ENCODE results near the gene SESTD1.

DNA sequence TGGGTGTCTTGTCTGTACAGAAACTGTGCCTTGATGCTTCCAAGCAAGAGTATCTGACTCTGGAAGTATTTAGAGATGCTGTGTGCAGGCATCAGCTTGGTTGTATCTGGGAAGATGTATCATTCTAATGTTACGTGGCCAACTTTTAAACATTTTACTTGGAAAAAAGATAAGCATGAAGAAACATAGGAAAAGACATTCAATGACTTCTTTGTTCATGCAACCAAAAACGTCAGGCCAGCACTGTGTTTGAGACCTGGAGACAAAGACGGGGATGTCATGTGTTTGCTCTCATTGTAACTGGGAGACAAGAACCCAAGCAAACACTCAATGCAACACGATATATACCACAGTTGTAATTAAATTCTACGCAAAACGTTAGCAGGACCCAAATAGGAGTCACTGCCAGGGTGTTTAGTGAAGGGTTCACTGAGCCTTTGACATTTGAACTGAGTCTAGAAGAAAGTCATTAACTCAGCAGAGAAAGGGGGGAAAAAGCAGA is 8.9 kb upstream of the SESTD1 start:
- TF ChIP-seq EZH2 (IDR thresholded peaks at IDR 0.05; ENCODE audit: borderline replicate concordance, low read depth, low read length, poor library complexity, severe bottlenecking): no peak
- TF ChIP-seq, protein P1, sequence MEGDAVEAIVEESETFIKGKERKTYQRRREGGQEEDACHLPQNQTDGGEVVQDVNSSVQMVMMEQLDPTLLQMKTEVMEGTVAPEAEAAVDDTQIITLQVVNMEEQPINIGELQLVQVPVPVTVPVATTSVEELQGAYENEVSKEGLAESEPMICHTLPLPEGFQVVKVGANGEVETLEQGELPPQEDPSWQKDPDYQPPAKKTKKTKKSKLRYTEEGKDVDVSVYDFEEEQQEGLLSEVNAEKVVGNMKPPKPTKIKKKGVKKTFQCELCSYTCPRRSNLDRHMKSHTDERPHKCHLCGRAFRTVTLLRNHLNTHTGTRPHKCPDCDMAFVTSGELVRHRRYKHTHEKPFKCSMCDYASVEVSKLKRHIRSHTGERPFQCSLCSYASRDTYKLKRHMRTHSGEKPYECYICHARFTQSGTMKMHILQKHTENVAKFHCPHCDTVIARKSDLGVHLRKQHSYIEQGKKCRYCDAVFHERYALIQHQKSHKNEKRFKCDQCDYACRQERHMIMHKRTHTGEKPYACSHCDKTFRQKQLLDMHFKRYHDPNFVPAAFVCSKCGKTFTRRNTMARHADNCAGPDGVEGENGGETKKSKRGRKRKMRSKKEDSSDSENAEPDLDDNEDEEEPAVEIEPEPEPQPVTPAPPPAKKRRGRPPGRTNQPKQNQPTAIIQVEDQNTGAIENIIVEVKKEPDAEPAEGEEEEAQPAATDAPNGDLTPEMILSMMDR (conservative IDR thresholded peaks at IDR 0.05; ENCODE audit: low read depth, low read length): no peak

Data from A673 (cell line).